Stimulated activated CD4-positive, alpha-beta T cell treated with anti-CD3 and anti-CD28 coated beads, Interleukin-15, amount 100 ng/mL, for 48 hours (primary cell): Measurements from ENCODE around the gene MAL.

Experiments
- DNase-seq, 2 donors: peaks; one replicate each; pipeline ENCODE4 v3.0.0-alpha.2; 2020; ENCODE audit warnings: low read depth in 2 of 2

Gene MAL

GRCh38 chr2:95048825-95049682, 23.5 kb downstream of the MAL start:
- DNase-seq: no peak

- no peak for DNase-seq
Observed at GRCh38 chr2:95049683-95049955, 24.1 kb downstream of the MAL start.

GRCh38 chr2:95049961-95050360, 24.5 kb downstream of the MAL start:
- no peak for DNase-seq

GRCh38 chr2:95050385-95051300, 25.1 kb downstream of the MAL start:
- DNase-seq: no peak

GRCh38 chr2:95051626-95052025, 26.1 kb downstream of the MAL start:
- DNase-seq: no peak

- DNase-seq: no peak
Observed at GRCh38 chr2:95052307-95052706, 26.8 kb downstream of the MAL start.

GRCh38 chr2:95052804-95053479, 27.4 kb downstream of the MAL start:
- no peak for DNase-seq

GRCh38 chr2:95053543-95053942, 28.0 kb downstream of the MAL start:
- no peak for DNase-seq

- DNase-seq: no peak
Observed at GRCh38 chr2:95054016-95054415, 28.5 kb downstream of the MAL start.

- DNase-seq: no peak
Observed at GRCh38 chr2:95055262-95055661, 29.8 kb downstream of the MAL start.

- DNase-seq: no peak
Observed at GRCh38 chr2:95056044-95056443, 30.5 kb downstream of the MAL start.

- DNase-seq: no peak
Observed at GRCh38 chr2:95056461-95057459, 31.3 kb downstream of the MAL start.

- no peak for DNase-seq
Observed at GRCh38 chr2:95057535-95058370, 32.2 kb downstream of the MAL start.

- DNase-seq: no peak
Observed at GRCh38 chr2:95058466-95058988, 33.0 kb downstream of the MAL start.

GRCh38 chr2:95058989-95059641, 33.6 kb downstream of the MAL start:
- no peak for DNase-seq

GRCh38 chr2:95059656-95060370, 34.3 kb downstream of the MAL start:
- no peak for DNase-seq

GRCh38 chr2:95060446-95061118, 35.1 kb downstream of the MAL start:
- no peak for DNase-seq

- DNase-seq: no peak
Observed at GRCh38 chr2:95061119-95061512, 35.6 kb downstream of the MAL start.
